ENCODE data around the gene ASB15. TPM values are rescaled to one million over a fixed set of nuclear protein-coding genes. Genes with fewer than 3 reads are reported as not detected.

Gene ASB15
- total and polyA plus RNA-seq, 2 of the 13 experiments (the other 11 are each of a cell fraction or from before 2014, with no cell fraction given): not detected

GRCh38 chr7:123624527-123625183, 23.0 kb downstream of the ASB15 start:
- no peaks in the 10 kb centered on the region for H3K9me3 ChIP-seq (ENCODE audit: low read length)
- H3K27ac ChIP-seq (ENCODE audit: extremely low read length, insufficient read depth, low read length): no peak overlapping the region
- H3K9ac ChIP-seq (ENCODE audit: insufficient read depth, low read depth, low read length): no peak overlapping the region
- peak; percentile 60 for FAIRE-seq
- POLR2A ChIA-PET: no interaction called here
- H3K36me3 ChIP-seq (replicated peaks in 1 of 2; ENCODE audit: control insufficient read depth in 1 of 2, insufficient read depth in 2 of 2, low read length in 2 of 2): no peaks in the 10 kb centered on the region
- no peaks in the 10 kb centered on the region for H4K20me1 ChIP-seq (ENCODE audit: insufficient read depth, low read length)
- peak; percentile 87 for ATAC-seq
- peak; percentile 47 for DNase-seq (ENCODE audit: low spot score)
- in situ Hi-C loops (cut with HindIII; ENCODE audit: extremely low pct_ligation_motif_present, low pct_unique_long_range_greater_than_20kb) (no loop called here), intact Hi-C loops (cut with micrococcal nuclease; ENCODE audit: unreplicated experiment) (loop anchor here (10.0 kb wide), 1 partner anchor 130 kb away; no protein-coding TSS in a partner anchor)
- no peak overlapping the region for H2AFZ ChIP-seq (ENCODE audit: low read length)
- H3K4me3 ChIP-seq (replicated peaks in 1 of 3; ENCODE audit: insufficient read depth in 1 of 3, low read depth in 2 of 3, low read length in 3 of 3): no peak overlapping the region
- CTCF ChIA-PET (ENCODE audit: low intra/inter-chr PET ratio, low total read pairs): interaction anchor here (1.0 to 1.2 kb wide), 2 partner anchors 77 to 248 kb away, joined by 3 read pairs; no protein-coding TSS in a partner anchor
- peak; percentile 33; the same call in 1 of the 2 replicates for TF ChIP-seq SMC3 (IDR thresholded peaks at IDR 0.05; ENCODE audit: low read length)
- TF ChIP-seq TEAD3 (CRISPR knock-in tag; optimal IDR thresholded peaks at IDR 0.05; ENCODE audit: borderline replicate concordance): peak; percentile 45
- no peak for TF ChIP-seq HHEX (CRISPR knock-in tag; IDR thresholded peaks at IDR 0.05)
- no peak for TF ChIP-seq ZNF703 (CRISPR knock-in tag; IDR thresholded peaks at IDR 0.05; ENCODE audit: borderline replicate concordance)
- TF ChIP-seq CREM (IDR thresholded peaks at IDR 0.05): peak; percentile 36; the same call in 1 of the 2 replicates
- no peak for TF ChIP-seq CREM (CRISPR knock-in tag; IDR thresholded peaks at IDR 0.05)
- TF ChIP-seq HOXA3 (CRISPR knock-in tag; IDR thresholded peaks at IDR 0.05): 0 out of 2 replicates have a peak, but pooled peaks have one; percentile 37
- peak; percentile 76 for TF ChIP-seq ZMYM4 (CRISPR knock-in tag; IDR thresholded peaks at IDR 0.05)
- TF ChIP-seq ZFYVE20 (CRISPR knock-in tag; IDR thresholded peaks at IDR 0.05; ENCODE audit: borderline replicate concordance, low read depth): no peak
- TF ChIP-seq XRCC5 (optimal IDR thresholded peaks at IDR 0.05; ENCODE audit: low read length): peak; percentile 26
- peak; percentile 99 for TF ChIP-seq ZNF644 (CRISPR knock-in tag; IDR thresholded peaks at IDR 0.05; ENCODE audit: low read depth)
- peak; percentile 18; the same call in 1 of the 2 replicates for TF ChIP-seq POGZ (CRISPR knock-in tag; IDR thresholded peaks at IDR 0.05)
- TF ChIP-seq CREB1 (IDR thresholded peaks at IDR 0.05): peak; percentile 80
- TF ChIP-seq CREB1 (CRISPR knock-in tag; IDR thresholded peaks at IDR 0.05): peak; percentile 45; the same call in 1 of the 2 replicates
- 0 out of 2 replicates have a peak, but pooled peaks have one; percentile 18 for TF ChIP-seq FOXA3 (CRISPR knock-in tag; IDR thresholded peaks at IDR 0.05)
- peak; percentile 81 for TF ChIP-seq CTCF (CRISPR knock-in tag; IDR thresholded peaks at IDR 0.05)
- 0 out of 2 replicates have a peak, but pooled peaks have one; percentile 30 for TF ChIP-seq MIER2 (CRISPR knock-in tag; IDR thresholded peaks at IDR 0.05)
- peak; percentile 58 for TF ChIP-seq STAG1 (CRISPR knock-in tag; IDR thresholded peaks at IDR 0.05)
- TF ChIP-seq MBD4 (IDR thresholded peaks at IDR 0.05; ENCODE audit: borderline replicate concordance, low read length): no peak
- no peak for TF ChIP-seq TRIM24 (CRISPR knock-in tag; IDR thresholded peaks at IDR 0.05)
- WGBS (ENCODE audit: low lambda C conversion rate): 32% methylated on average over 12 of the region's 12 CpGs
- H3K79me2 ChIP-seq (ENCODE audit: insufficient read depth, low read length): no peaks in the 10 kb centered on the region
- H3K27me3 ChIP-seq (ENCODE audit: control insufficient read depth in 1 of 2, insufficient read depth in 2 of 2, low read length in 2 of 2): no peaks in the 10 kb centered on the region
- BruUV-seq (replicated peaks): no TSS peak
- H3K4me1 ChIP-seq (ENCODE audit: insufficient read depth, low read length): no peaks in the 10 kb centered on the region
- H3K4me2 ChIP-seq (ENCODE audit: low read depth, low read length): no peak overlapping the region
